Adipocyte (in vitro differentiated cells): Measurements from ENCODE around the gene PNKD.
"Not testable (repeated sequence)": the region's sequence is repeated elsewhere in the genome, so short reads cannot be mapped to it uniquely, and the experiment has no call there.

Experiments
- DNase-seq: peaks from one replicate; pipeline ENCODE4 v3.0.0-alpha.2; 2015; ENCODE audit warnings: low read depth
- H3K27me3 ChIP-seq: replicated peaks from 2 replicates; pipeline ENCODE4 v1.7.0; 2013; ENCODE audit warnings: mild to moderate bottlenecking, low read length, moderate library complexity; ENCODE audit not compliant: control insufficient read depth, insufficient read depth
- H3K36me3 ChIP-seq: 2 replicates; pipeline ENCODE4 v1.7.0; 2013; ENCODE audit warnings: low read length, mild to moderate bottlenecking, moderate library complexity; ENCODE audit not compliant: control insufficient read depth, insufficient read depth, severe bottlenecking
- H3K4me1 ChIP-seq: 2 replicates; pipeline ENCODE4 v1.7.0; 2013; ENCODE audit warnings: mild to moderate bottlenecking, low read length, moderate library complexity; ENCODE audit not compliant: control insufficient read depth, insufficient read depth
- H3K4me3 ChIP-seq: 2 replicates; pipeline ENCODE4 v1.7.0; 2013; ENCODE audit warnings: mild to moderate bottlenecking, low read length, moderate library complexity
- H3K9ac ChIP-seq: 2 replicates; pipeline ENCODE4 v1.7.0; 2013; ENCODE audit warnings: mild to moderate bottlenecking, low read length, moderate library complexity
- H3K9me3 ChIP-seq: 2 replicates; pipeline ENCODE4 v1.7.0; 2013; ENCODE audit warnings: mild to moderate bottlenecking, low read length, moderate library complexity; ENCODE audit not compliant: control insufficient read depth

The PNKD gene

GRCh38 chr2:218296847-218297246 lies 26.5 kb downstream of the PNKD start:
- no peak overlapping the region for H3K9ac ChIP-seq
- no peak for DNase-seq
- no peaks in the 10 kb centered on the region for H3K9me3 ChIP-seq
- no peaks in the 10 kb centered on the region for H3K36me3 ChIP-seq
- peaks cover 7% of the 10 kb centered on the region for H3K4me1 ChIP-seq
- no peaks in the 10 kb centered on the region for H3K27me3 ChIP-seq
- H3K4me3 ChIP-seq: no peak overlapping the region

- no peak for DNase-seq
- H3K4me3 ChIP-seq: no peak overlapping the region
- H3K36me3 ChIP-seq: no peaks in the 10 kb centered on the region
- H3K9me3 ChIP-seq: no peaks in the 10 kb centered on the region
- no peak overlapping the region for H3K9ac ChIP-seq
- H3K4me1 ChIP-seq: no peaks in the 10 kb centered on the region
- no peaks in the 10 kb centered on the region for H3K27me3 ChIP-seq
These were observed 28.1 kb downstream of the PNKD start for GRCh38 chr2:218298314-218298875.

GRCh38 chr2:218300141-218300540 lies 29.8 kb downstream of the PNKD start:
- Histone ChIP-seq H3K27me3 (no peaks in the 10 kb centered on the region), H3K36me3 (no peaks in the 10 kb centered on the region), H3K9me3 (no peaks in the 10 kb centered on the region), H3K4me1 (no peaks in the 10 kb centered on the region), H3K9ac (no peak overlapping the region), H3K4me3 (no peak overlapping the region)
- DNase-seq: no peak

- Histone ChIP-seq H3K27me3 (peaks cover 6% of the 10 kb centered on the region), H3K9ac (peak overlapping the region; percentile 21), H3K4me1 (no peaks in the 10 kb centered on the region), H3K4me3 (no peak overlapping the region), H3K36me3 (no peaks in the 10 kb centered on the region), H3K9me3 (no peaks in the 10 kb centered on the region)
- peak; percentile 94 for DNase-seq
These were observed 31.0 kb downstream of the PNKD start for GRCh38 chr2:218301176-218301819.

GRCh38 chr2:218305383-218305782 lies 35.1 kb downstream of the PNKD start:
- H3K4me1 ChIP-seq: no peaks in the 10 kb centered on the region
- no peak overlapping the region for H3K4me3 ChIP-seq
- H3K36me3 ChIP-seq: no peaks in the 10 kb centered on the region
- H3K27me3 ChIP-seq: peaks cover 6% of the 10 kb centered on the region
- H3K9ac ChIP-seq: no peak overlapping the region
- no peaks in the 10 kb centered on the region for H3K9me3 ChIP-seq
- no peak for DNase-seq

- DNase-seq: no peak
- H3K4me1 ChIP-seq: no peaks in the 10 kb centered on the region
- H3K9me3 ChIP-seq: no peaks in the 10 kb centered on the region
- peaks cover 6% of the 10 kb centered on the region for H3K27me3 ChIP-seq
- H3K4me3 ChIP-seq: no peak overlapping the region
- no peak overlapping the region for H3K9ac ChIP-seq
- no peaks in the 10 kb centered on the region for H3K36me3 ChIP-seq
These were observed 36.0 kb downstream of the PNKD start for GRCh38 chr2:218306184-218306920.

GRCh38 chr2:218307415-218308090 lies 37.2 kb downstream of the PNKD start:
- H3K27me3 ChIP-seq: peaks cover 6% of the 10 kb centered on the region
- H3K36me3 ChIP-seq: no peaks in the 10 kb centered on the region
- H3K9ac ChIP-seq: no peak overlapping the region
- DNase-seq: no peak
- no peak overlapping the region for H3K4me3 ChIP-seq
- no peaks in the 10 kb centered on the region for H3K9me3 ChIP-seq
- H3K4me1 ChIP-seq: no peaks in the 10 kb centered on the region

- Histone ChIP-seq H3K4me3 (no peak overlapping the region), H3K4me1 (no peaks in the 10 kb centered on the region), H3K27me3 (peaks cover 3% of the 10 kb centered on the region), H3K9me3 (no peaks in the 10 kb centered on the region), H3K9ac (no peak overlapping the region), H3K36me3 (no peaks in the 10 kb centered on the region)
- DNase-seq: no peak
These were observed 40.7 kb downstream of the PNKD start for GRCh38 chr2:218310853-218311540.

- H3K9ac ChIP-seq, H3K4me3 ChIP-seq, H3K27me3 ChIP-seq, H3K36me3 ChIP-seq, H3K4me1 ChIP-seq, H3K9me3 ChIP-seq, DNase-seq: not testable (repeated sequence)
These were observed 41.4 kb downstream of the PNKD start for GRCh38 chr2:218311541-218312266.

GRCh38 chr2:218312267-218312756 lies 42.0 kb downstream of the PNKD start:
- Histone ChIP-seq H3K9ac (no peak overlapping the region), H3K27me3 (peaks cover 3% of the 10 kb centered on the region), H3K4me3 (no peak overlapping the region), H3K36me3 (no peaks in the 10 kb centered on the region), H3K9me3 (no peaks in the 10 kb centered on the region), H3K4me1 (no peaks in the 10 kb centered on the region)
- no peak for DNase-seq
